OCI-LY7 (cell line): ENCODE measurements around the gene DENND1A. TPM values are rescaled to one million over a fixed set of nuclear protein-coding genes. Genes with fewer than 3 reads are reported as not detected.

Experiments
- BruUV-seq: library from RNA; stranded (reverse); fragments of 400-500 nt; replicated peaks from 2 replicates; lab custom pipeline; 2021; lab: Mats Ljungman, UMichigan
- CTCF ChIA-PET: fragments of 300-600 bp; sonication (Branson Sonifier 250); formaldehyde crosslinking; loops from one replicate; lab custom pipeline; 2022; ENCODE audit warnings: antibody characterized with exemption; ENCODE audit not compliant: unreplicated experiment; lab: Charles Lee
- POLR2A ChIA-PET: fragments of 300-600 bp; sonication (Branson Sonifier 250); formaldehyde crosslinking; loops from one replicate; lab custom pipeline; 2022; ENCODE audit warnings: antibody characterized with exemption; lab: Charles Lee
- DNase-seq: peaks from one replicate; pipeline ENCODE4 v3.0.0-alpha.2; 2015; ENCODE audit warnings: low spot score
- H2AFZ ChIP-seq: fragments of 200-600 bp; sonication (generic), shearing (Covaris generic); 2 replicates; pipeline ENCODE4 v1.6.1; 2014; ENCODE audit warnings: mild to moderate bottlenecking, antibody characterized with exemption, low read length, moderate library complexity
- H3K27ac ChIP-seq: fragments of 200-600 bp; sonication (generic); 2 replicates; pipeline ENCODE4 v1.5.1; 2014; ENCODE audit warnings: mixed run types, low read depth, mild to moderate bottlenecking, moderate library complexity, low read length, inconsistent platforms; ENCODE audit not compliant: poor library complexity, severe bottlenecking
- H3K36me3 ChIP-seq: fragments of 200-600 bp; sonication (generic); 2 replicates; pipeline ENCODE4 v1.6.1; 2014; ENCODE audit warnings: mild to moderate bottlenecking, antibody characterized with exemption, low read length, moderate library complexity, mixed read lengths; ENCODE audit not compliant: insufficient read depth
- H3K4me1 ChIP-seq: fragments of 200-600 bp; sonication (generic); 2 replicates; pipeline ENCODE4 v1.5.1; 2014; ENCODE audit warnings: mild to moderate bottlenecking, low read length; ENCODE audit not compliant: insufficient read depth, poor library complexity, severe bottlenecking
- H3K4me2 ChIP-seq: fragments of 200-600 bp; sonication (generic); 2 replicates; pipeline ENCODE4 v1.6.1; 2014; ENCODE audit warnings: mild to moderate bottlenecking, low read length
- H3K4me3 ChIP-seq: fragments of 200-600 bp; sonication (generic); 2 replicates; pipeline ENCODE4 v1.5.1; 2014; ENCODE audit warnings: mild to moderate bottlenecking, low read depth, low read length; ENCODE audit not compliant: poor library complexity, severe bottlenecking
- H3K79me2 ChIP-seq: fragments of 200-600 bp; sonication (generic); 2 replicates; pipeline ENCODE4 v1.6.1; 2016; ENCODE audit warnings: low read depth, mild to moderate bottlenecking, low read length, moderate library complexity, mixed read lengths; ENCODE audit not compliant: insufficient read depth
- H3K9me2 ChIP-seq: fragments of 200-600 bp; sonication (generic); 2 replicates; pipeline ENCODE4 v1.6.1; 2016; ENCODE audit warnings: mild to moderate bottlenecking, low read length, mixed read lengths; ENCODE audit not compliant: insufficient read depth
- H3K9me3 ChIP-seq: fragments of 200-600 bp; sonication (generic); 2 replicates; pipeline ENCODE4 v1.6.1; 2014; ENCODE audit warnings: mild to moderate bottlenecking, mixed run types, low read length, mixed read lengths
- H4K20me1 ChIP-seq: fragments of 200-600 bp; sonication (generic); 2 replicates; pipeline ENCODE4 v1.6.1; 2014; ENCODE audit warnings: mild to moderate bottlenecking, antibody characterized with exemption, low read length, moderate library complexity, mixed read lengths; ENCODE audit not compliant: insufficient read depth
- CTCF ChIP-seq: fragments of 200-600 bp; sonication (generic); conservative IDR thresholded peaks from 2 replicates; pipeline ENCODE4 v1.5.1; 2014; ENCODE audit warnings: mild to moderate bottlenecking, antibody characterized with exemption, low read length, moderate library complexity, mixed read lengths
- EZH2phosphoT487 ChIP-seq: fragments of 200-600 bp; sonication (generic); IDR thresholded peaks from 2 replicates; pipeline ENCODE4 v1.6.1; 2018; ENCODE audit warnings: low read depth, borderline replicate concordance, mild to moderate bottlenecking, mixed run types, antibody characterized with exemption, low read length, moderate library complexity, mixed read lengths
- intact Hi-C: fragments of 100-400 bp; cut with micrococcal nuclease; formaldehyde crosslinking; loops from one replicate; pipeline ENCODE4 v1.10.0; 2022; ENCODE audit not compliant: unreplicated experiment
- total RNA-seq, 2 experiments: library from RNA; depleted of rRNA in 1 of 2; stranded (reverse); fragments of >200 nt in 1 of 2; shearing (Covaris generic) in 1 of 2; gene quantifications; 2 replicates each; pipeline ENCODE4 v1.2.3, GENCODE V29; 2014 to 2022

Gene DENND1A
- total RNA-seq, 2 experiments from 2014 or later = 17.9 to 36.3 TPM

- Histone ChIP-seq H3K9me2 (no peaks in the 10 kb centered on the region), H2AFZ (no peak overlapping the region), H3K4me3 (no peak overlapping the region), H3K4me1 (peaks cover 15% of the 10 kb centered on the region), H3K4me2 (peak overlapping the region; percentile 25), H3K79me2 (no peaks in the 10 kb centered on the region), H3K27ac (no peak overlapping the region), H4K20me1 (no peaks in the 10 kb centered on the region), H3K36me3 (no peaks in the 10 kb centered on the region), H3K9me3 (no peaks in the 10 kb centered on the region)
- POLR2A ChIA-PET = interaction anchor here (0.6 to 1.5 kb wide), 4 partner anchors 11 to 76 kb away, joined by 3 to 5 read pairs (median 4); no protein-coding TSS in a partner anchor
- no TSS peak for BruUV-seq
- intact Hi-C loops = no loop called here
- TF ChIP-seq EZH2phosphoT487 = no peak
- DNase-seq = peak; percentile 57
- CTCF ChIA-PET = no interaction called here
Measured at GRCh38 chr9:123749580-123750202, 180.2 kb downstream of the DENND1A start.

- Histone ChIP-seq H3K9me3 (no peaks in the 10 kb centered on the region), H3K4me2 (no peak overlapping the region), H3K36me3 (no peaks in the 10 kb centered on the region), H2AFZ (no peak overlapping the region), H4K20me1 (no peaks in the 10 kb centered on the region), H3K9me2 (no peaks in the 10 kb centered on the region), H3K4me3 (no peak overlapping the region), H3K4me1 (peaks cover 15% of the 10 kb centered on the region), H3K79me2 (no peaks in the 10 kb centered on the region), H3K27ac (no peak overlapping the region)
- ChIA-PET CTCF (no interaction called here), POLR2A (interaction anchor here (1.1 to 1.6 kb wide), 3 partner anchors 8 to 282 kb away, joined by 3 to 12 read pairs (median 5); no protein-coding TSS in a partner anchor)
- intact Hi-C loops = no loop called here
- BruUV-seq = no TSS peak
- 0 out of 2 replicates have a peak, but pooled peaks have one; percentile 11 for TF ChIP-seq CTCF
- no peak for TF ChIP-seq EZH2phosphoT487
- no peak for DNase-seq
Measured at GRCh38 chr9:123746765-123747164, 183.2 kb downstream of the DENND1A start.

GRCh38 chr9:123745933-123746332 is 184.0 kb downstream of the DENND1A start:
- H3K4me2 ChIP-seq = no peak overlapping the region
- no peak overlapping the region for H3K27ac ChIP-seq
- peaks cover 15% of the 10 kb centered on the region for H3K4me1 ChIP-seq
- no peaks in the 10 kb centered on the region for H3K9me2 ChIP-seq
- H2AFZ ChIP-seq = no peak overlapping the region
- ChIA-PET CTCF (no interaction called here), POLR2A (no interaction called here)
- no peak for DNase-seq
- no peaks in the 10 kb centered on the region for H3K79me2 ChIP-seq
- H3K36me3 ChIP-seq = no peaks in the 10 kb centered on the region
- intact Hi-C loops = no loop called here
- H3K4me3 ChIP-seq = no peak overlapping the region
- no peaks in the 10 kb centered on the region for H4K20me1 ChIP-seq
- TF ChIP-seq CTCF (no peak), EZH2phosphoT487 (no peak)
- no TSS peak for BruUV-seq
- no peaks in the 10 kb centered on the region for H3K9me3 ChIP-seq
